Uterus (tissue), 2 donors: ENCODE measurements around the gene SULF2.

ENCODE experiments used
- POLR2A ChIP-seq, 2 donors: fragments of 450-650 bp; IDR thresholded peaks; one replicate each; pipeline ENCODE4 v1.6.1; 2016; ENCODE audit warnings: antibody characterized with exemption in 2 of 2, mild to moderate bottlenecking in 1 of 2, moderate library complexity in 1 of 2
- TF ChIP-seq, protein P1 (sequence below), 4 experiments: fragments of 200-600 bp in 2 of 4; fragments of 450-650 bp in 2 of 4; sonication (generic) in 2 of 4; IDR thresholded peaks; one replicate each; pipeline ENCODE4 v1.5.1; 2016 to 2019; ENCODE audit warnings: antibody characterized with exemption in 4 of 4, mild to moderate bottlenecking in 2 of 4, moderate library complexity in 1 of 4

DNA sequence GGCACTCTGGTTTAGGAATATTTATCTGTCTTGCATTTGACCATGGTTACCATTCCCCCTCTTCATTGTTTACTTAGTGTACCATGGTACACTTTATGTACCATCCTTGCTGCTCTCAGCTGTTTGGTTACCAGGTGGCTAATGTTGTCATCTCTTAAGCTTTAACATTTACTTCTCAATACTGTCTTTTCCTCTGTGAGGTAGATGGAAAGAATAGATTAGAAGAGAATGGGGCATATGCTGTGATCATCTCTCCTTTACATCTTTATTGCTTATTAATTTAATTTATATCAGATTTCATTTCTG, 174.4 kb downstream of the SULF2 start:
- TF ChIP-seq, protein P1, sequence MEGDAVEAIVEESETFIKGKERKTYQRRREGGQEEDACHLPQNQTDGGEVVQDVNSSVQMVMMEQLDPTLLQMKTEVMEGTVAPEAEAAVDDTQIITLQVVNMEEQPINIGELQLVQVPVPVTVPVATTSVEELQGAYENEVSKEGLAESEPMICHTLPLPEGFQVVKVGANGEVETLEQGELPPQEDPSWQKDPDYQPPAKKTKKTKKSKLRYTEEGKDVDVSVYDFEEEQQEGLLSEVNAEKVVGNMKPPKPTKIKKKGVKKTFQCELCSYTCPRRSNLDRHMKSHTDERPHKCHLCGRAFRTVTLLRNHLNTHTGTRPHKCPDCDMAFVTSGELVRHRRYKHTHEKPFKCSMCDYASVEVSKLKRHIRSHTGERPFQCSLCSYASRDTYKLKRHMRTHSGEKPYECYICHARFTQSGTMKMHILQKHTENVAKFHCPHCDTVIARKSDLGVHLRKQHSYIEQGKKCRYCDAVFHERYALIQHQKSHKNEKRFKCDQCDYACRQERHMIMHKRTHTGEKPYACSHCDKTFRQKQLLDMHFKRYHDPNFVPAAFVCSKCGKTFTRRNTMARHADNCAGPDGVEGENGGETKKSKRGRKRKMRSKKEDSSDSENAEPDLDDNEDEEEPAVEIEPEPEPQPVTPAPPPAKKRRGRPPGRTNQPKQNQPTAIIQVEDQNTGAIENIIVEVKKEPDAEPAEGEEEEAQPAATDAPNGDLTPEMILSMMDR (IDR thresholded peaks at IDR 0.05): no peak
- no peak for TF ChIP-seq POLR2A (IDR thresholded peaks at IDR 0.05)
